Parathyroid adenoma (tissue), 2 donors: ENCODE results near the gene ENTREP3.

Experiments
- H2AFZ ChIP-seq: fragments of 300-600 bp; sonication (generic); one replicate; pipeline ENCODE4 v1.7.0; 2017; ENCODE audit warnings: antibody characterized with exemption, mild to moderate bottlenecking
- H3K27ac ChIP-seq: fragments of 300-600 bp; sonication (generic); one replicate; pipeline ENCODE4 v1.7.0; 2017
- H3K27me3 ChIP-seq: fragments of 300-600 bp; sonication (generic); one replicate; pipeline ENCODE4 v1.7.0; 2017; ENCODE audit warnings: low read length; ENCODE audit not compliant: control insufficient read depth, insufficient read depth
- H3K36me3 ChIP-seq: fragments of 300-600 bp; sonication (generic); one replicate; pipeline ENCODE4 v1.7.0; 2017; ENCODE audit warnings: low read length; ENCODE audit not compliant: control insufficient read depth, insufficient read depth
- H3K4me1 ChIP-seq: fragments of 300-600 bp; sonication (generic); one replicate; pipeline ENCODE4 v1.7.0; 2017; ENCODE audit warnings: control low read depth
- H3K4me2 ChIP-seq: fragments of 300-600 bp; sonication (generic); one replicate; pipeline ENCODE4 v1.7.0; 2017; ENCODE audit warnings: low read length
- H3K4me3 ChIP-seq: fragments of 300-600 bp; sonication (generic); one replicate; pipeline ENCODE4 v1.7.0; 2017; ENCODE audit warnings: low read depth, low read length
- H3K79me2 ChIP-seq: fragments of 300-600 bp; sonication (generic); one replicate; pipeline ENCODE4 v1.7.0; 2017; ENCODE audit warnings: control low read depth
- H3K9ac ChIP-seq: fragments of 300-600 bp; sonication (generic); one replicate; pipeline ENCODE4 v1.7.0; 2017; ENCODE audit warnings: mild to moderate bottlenecking
- H3K9me3 ChIP-seq: fragments of 300-600 bp; sonication (generic); one replicate; pipeline ENCODE4 v1.7.0; 2017; ENCODE audit warnings: low read length; ENCODE audit not compliant: control insufficient read depth
- CTCF ChIP-seq: fragments of 300-600 bp; sonication (generic); IDR thresholded peaks from one replicate; pipeline ENCODE4 v1.7.0; 2017; ENCODE audit warnings: antibody characterized with exemption, mild to moderate bottlenecking
- donor health status: primary hyperparathyroidism.

The ENTREP3 gene

GRCh38 chr1:155256058-155256852, 972 bp upstream of the ENTREP3 start:
- Histone ChIP-seq H3K4me3 (peak overlapping the region; percentile 63), H3K4me2 (peak overlapping the region; percentile 77), H3K27ac (peak overlapping the region; percentile 93), H3K79me2 (no peaks in the 10 kb centered on the region), H3K27me3 (no peaks in the 10 kb centered on the region), H3K4me1 (peaks cover 4% of the 10 kb centered on the region), H2AFZ (peak overlapping the region; percentile 85), H3K36me3 (no peaks in the 10 kb centered on the region), H3K9me3 (no peaks in the 10 kb centered on the region), H3K9ac (no peak overlapping the region)
- no peak for TF ChIP-seq CTCF

- Histone ChIP-seq H3K9ac (no peak overlapping the region), H3K27me3 (no peaks in the 10 kb centered on the region), H3K27ac (peak overlapping the region; percentile 93), H3K4me1 (peaks cover 4% of the 10 kb centered on the region), H3K36me3 (no peaks in the 10 kb centered on the region), H3K9me3 (no peaks in the 10 kb centered on the region), H3K79me2 (no peaks in the 10 kb centered on the region), H3K4me2 (peak overlapping the region; percentile 77), H2AFZ (peak overlapping the region; percentile 85), H3K4me3 (peak overlapping the region; percentile 63)
- TF ChIP-seq CTCF, result no peak
These were observed 505 bp downstream of the ENTREP3 start for GRCh38 chr1:155254714-155255242.

GRCh38 chr1:155254228-155254713, 1.0 kb downstream of the ENTREP3 start:
- Histone ChIP-seq H3K36me3 (no peaks in the 10 kb centered on the region), H2AFZ (peak overlapping the region; percentile 85), H3K9me3 (no peaks in the 10 kb centered on the region), H3K79me2 (no peaks in the 10 kb centered on the region), H3K4me1 (peaks cover 4% of the 10 kb centered on the region), H3K4me3 (peak overlapping the region; percentile 63), H3K4me2 (peak overlapping the region; percentile 77), H3K9ac (no peak overlapping the region), H3K27ac (peak overlapping the region; percentile 93), H3K27me3 (no peaks in the 10 kb centered on the region)
- no peak for TF ChIP-seq CTCF

GRCh38 chr1:155253797-155254196, 1.5 kb downstream of the ENTREP3 start:
- Histone ChIP-seq H3K27ac (no peak overlapping the region), H3K9ac (no peak overlapping the region), H3K4me2 (peak overlapping the region; percentile 77)

More at GRCh38 chr1:155253797-155254196, 1.5 kb downstream of the ENTREP3 start:
- no peaks in the 10 kb centered on the region for H3K27me3 ChIP-seq
- H3K79me2 ChIP-seq, result no peaks in the 10 kb centered on the region
- H3K36me3 ChIP-seq, result no peaks in the 10 kb centered on the region
- no peak overlapping the region for H3K4me3 ChIP-seq
- H3K4me1 ChIP-seq, result peaks cover 4% of the 10 kb centered on the region
- no peaks in the 10 kb centered on the region for H3K9me3 ChIP-seq
- no peak for TF ChIP-seq CTCF
- no peak overlapping the region for H2AFZ ChIP-seq
